HG03039 (cell line): ENCODE results near the gene TAOK2.
"Not testable (repeated sequence)": the region's sequence is repeated elsewhere in the genome, so short reads cannot be mapped to it uniquely, and the experiment has no call there.

ENCODE experiments used
- ATAC-seq: cut with Tn5 transposase; IDR thresholded peaks from one replicate; pipeline ENCODE4 v1.9.1; 2021; ENCODE audit warnings: mild to moderate bottlenecking, moderate library complexity; ENCODE audit not compliant: unreplicated experiment

Gene TAOK2

GRCh38 chr16:30002614-30003346 lies 29.1 kb downstream of the TAOK2 start:
- ATAC-seq = no peak

DNA sequence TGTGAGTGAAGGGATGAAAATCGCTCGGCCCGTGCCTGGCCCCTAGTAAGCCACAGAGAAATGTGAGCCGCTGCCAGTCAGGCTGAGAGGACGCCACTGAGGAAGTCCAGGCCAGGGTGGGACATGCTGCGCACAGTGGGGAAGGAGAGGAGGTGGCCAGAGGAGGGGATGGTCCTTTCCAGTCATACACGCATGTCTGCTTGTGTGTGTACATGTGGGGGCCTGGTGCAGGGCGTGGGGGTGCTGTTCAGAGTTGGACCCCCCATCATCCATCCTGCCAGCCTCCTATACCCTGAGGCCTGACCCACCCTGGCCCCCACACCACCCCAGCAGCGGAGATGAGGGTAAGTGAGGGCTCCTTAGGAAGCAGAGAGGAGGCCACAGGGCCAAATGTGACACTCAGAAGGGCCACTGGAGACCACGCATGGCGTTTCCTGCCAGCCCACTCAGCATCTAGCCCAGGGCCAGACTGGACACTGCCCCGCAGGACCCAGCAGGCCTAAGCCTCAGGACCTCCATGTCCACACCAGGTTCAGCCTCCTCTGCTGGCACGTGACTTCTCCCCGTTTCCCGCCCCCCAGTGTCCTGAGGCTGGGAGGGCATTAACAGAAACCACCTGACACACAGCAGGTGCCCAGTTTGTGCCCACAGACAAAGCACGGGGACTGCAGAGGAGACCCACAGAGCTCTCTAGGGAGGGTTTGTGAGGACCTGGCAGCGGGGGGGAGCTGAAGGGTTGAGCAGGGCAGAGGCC lies 30.2 kb downstream of the TAOK2 start:
- no peak for ATAC-seq

GRCh38 chr16:30004424-30004776 lies 30.7 kb downstream of the TAOK2 start:
- ATAC-seq = no peak

- no peak for ATAC-seq
Measured at GRCh38 chr16:30004811-30005242, 31.2 kb downstream of the TAOK2 start.

DNA sequence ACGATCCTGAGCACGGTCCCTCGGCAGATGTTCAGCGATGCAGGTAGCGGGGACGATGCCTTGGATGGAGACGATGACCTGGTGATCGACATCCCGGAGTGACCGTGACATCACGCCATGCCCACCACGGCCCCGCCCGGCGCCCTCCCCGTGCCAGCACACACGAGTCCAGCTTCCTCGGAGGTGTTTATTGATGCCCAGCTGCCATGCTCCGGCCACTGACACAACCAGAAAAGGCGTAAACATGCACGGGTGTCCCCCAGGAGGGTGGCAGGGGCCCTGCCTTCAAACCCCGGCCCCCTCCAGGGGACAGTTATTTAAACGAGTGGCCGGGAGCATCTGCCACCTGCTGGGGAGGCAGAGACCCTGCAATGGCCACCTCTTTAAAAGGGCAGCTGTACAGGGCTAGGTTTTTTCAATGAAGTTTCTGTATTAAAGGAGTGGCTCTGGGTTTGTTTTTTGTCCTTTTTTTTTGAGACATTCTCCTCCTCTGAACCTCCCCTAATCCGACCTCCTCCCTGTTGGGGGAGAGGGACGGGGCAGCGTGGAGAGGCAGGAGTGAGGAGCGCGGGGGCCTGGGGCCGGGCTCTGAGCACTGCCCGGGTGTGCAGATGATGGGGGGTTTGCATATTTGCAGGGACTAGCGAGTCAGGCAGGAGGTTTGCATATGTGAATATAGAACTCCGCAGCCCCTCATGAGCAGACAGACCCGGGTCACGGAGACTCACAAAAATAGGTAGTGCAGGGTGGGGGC lies 31.9 kb downstream of the TAOK2 start:
- no peak for ATAC-seq

DNA sequence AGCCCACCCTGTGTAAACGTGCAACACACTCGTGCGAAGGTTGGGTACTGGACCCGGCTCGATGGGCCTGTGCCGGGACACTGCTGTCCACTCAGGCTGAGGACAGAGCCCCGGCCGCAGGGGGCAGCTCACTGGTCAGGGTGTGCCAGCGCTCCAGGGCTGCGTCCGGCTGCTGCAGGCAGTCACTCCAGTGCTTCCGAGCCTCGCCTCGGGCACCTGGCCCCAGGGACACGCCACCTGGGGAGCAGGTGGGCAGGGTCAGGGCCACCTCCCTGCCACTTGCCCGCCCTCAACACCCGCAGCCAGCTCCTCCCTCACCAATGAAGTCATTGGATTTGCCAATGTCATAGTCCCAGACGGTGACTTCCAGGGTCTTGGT lies 32.4 kb downstream of the TAOK2 start:
- no peak for ATAC-seq

DNA sequence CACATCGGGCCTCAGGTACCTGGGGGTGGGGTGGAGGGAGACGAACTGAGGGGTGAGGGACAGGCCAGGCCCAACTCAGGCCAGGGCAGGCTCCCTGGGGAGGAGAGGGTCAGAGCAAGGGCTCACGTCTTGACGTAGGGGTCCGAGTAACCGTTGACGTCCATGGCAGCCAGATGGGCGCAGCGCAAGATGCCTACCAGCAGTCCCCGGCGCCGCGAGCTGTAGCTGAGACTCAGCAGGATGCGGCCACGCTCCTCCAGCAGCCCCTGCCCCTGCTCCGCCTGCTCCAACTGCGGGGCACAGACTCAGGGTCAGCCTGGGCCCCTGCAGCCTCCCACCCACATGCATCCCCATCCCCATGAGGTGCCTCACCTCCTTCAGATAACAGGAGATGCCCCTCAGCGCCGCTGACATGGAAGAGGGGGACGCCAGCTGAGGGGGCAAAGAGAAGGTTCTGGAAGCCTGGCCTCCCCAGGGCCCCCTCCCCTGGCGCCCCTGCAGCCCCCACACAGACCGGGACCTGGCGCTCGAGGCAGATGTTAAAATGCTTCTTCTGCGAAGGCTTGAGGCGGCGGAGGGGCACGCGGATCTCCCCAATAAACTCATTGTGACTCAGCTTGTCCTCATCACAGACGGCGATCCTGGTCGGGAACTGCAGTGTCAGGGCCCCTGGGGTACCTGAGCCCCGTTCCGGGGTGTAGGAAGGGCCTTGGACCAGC lies 33.1 kb downstream of the TAOK2 start:
- no peak for ATAC-seq

GRCh38 chr16:30007378-30007895 lies 33.8 kb downstream of the TAOK2 start:
- ATAC-seq = no peak

GRCh38 chr16:30009085-30009862 lies 35.6 kb downstream of the TAOK2 start:
- no peak for ATAC-seq

DNA sequence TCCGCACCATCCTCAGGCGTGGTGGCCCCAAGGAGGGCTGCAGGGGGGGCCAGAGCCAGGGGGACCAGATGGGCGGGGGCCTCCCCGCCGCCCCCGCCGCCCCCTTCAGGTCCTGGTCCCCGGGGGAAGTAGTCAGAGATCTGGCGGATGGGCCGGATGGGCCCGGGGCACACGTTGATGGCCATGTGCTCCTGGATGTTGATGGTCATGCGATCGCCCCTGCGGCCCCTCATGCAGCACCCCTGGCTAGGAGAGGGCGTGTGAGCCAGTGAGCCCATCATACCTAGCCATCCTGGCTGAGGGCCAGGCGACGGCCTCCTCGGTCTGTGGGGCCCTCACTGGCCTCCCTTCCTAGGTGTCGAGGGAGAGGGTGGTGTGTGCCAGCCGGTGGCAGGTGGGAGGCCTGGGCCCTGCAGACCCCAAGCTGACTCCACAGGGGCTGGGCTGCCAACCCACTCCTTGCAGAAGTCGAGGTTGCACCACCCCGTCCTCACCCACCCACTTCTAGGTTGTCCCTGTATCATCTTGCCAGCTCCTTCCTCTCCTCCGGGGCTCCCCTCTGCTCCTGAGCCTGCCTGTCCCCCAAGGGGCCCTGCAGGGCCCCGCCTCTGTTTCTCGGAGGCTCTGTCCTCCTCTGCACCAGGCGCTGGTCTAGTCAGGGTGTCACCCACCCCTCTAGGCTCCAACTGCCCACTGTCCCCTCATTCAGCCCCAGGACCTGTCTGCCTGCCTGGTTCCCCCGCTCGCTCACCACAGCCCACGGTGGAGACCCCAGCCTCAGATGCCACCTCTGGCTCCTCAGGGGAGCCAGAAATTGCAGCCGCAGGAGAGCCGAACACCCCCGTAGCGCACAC lies 36.5 kb downstream of the TAOK2 start:
- ATAC-seq = no peak

DNA sequence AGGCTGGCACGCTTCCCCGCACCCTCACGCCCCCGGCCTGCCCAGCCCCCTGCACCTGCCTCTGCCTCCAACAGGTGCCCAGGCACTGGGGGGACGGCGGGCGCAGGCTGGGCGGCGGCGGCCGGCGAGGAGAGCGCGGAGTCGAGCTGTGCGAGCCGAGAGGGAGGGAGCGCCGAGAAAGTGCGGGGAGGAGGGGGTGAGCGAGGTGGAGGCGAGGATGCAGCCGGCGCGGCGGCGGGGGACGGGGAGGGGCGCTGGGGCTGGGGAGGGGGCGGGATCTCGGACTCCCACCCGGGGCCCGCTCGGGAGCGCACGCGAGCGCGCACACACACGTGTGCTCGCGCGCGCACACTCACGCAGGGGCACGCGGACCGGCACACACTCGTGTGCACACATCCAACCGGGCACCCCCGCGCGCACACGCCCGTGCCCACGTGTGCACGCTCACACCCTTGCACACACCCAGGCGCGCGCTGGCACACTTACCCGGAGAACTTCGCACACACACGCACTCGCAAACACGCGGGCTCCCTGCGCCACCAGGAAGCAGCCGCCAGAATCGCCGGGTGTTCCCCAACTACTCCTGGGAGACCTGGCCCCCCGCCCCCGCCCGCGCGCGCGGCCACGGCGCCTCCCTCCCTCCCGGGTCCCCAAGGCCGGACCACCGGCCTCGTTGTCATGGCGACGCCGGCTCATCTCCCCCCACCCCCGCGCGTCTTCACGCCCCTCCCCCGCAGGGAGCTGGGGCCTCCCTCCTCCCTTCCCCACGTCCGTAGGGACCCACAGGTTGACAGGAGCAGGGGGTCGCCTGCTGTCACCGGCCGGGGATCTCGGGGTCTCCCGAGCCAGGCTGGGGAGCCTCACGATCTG lies 37.4 kb downstream of the TAOK2 start, which contains the start of gene DOC2A:
Gene DOC2A (minus strand): TSS at position 184 of the 870 bp plus-strand sequence. CDS start 805 bp downstream, outside the sequence.
- no peak for ATAC-seq

- ATAC-seq = no peak
Measured at GRCh38 chr16:30011714-30012504, 38.2 kb downstream of the TAOK2 start.

- ATAC-seq = not testable (repeated sequence)
Measured at GRCh38 chr16:30012598-30012997, 38.9 kb downstream of the TAOK2 start.

DNA sequence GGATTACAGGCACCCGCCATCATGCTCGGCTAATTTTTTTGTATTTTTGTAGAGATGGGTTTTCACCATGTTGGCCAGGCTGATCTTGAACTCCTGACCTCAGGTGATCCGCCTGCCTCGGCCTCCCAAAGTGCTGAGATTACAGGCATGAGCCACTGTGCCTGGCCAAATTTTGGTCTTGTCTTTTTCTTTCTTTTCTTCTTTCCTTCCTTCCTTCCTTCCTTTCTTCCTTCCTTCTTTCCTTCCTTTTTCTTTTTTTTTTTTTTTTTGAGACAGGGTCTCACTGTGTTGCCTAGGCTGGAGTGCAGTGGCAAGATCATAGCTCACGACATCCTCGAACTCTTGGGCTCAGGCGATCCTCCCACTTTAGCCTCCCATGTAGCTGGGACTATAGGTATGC lies 41.8 kb downstream of the TAOK2 start:
- ATAC-seq = not testable (repeated sequence)

DNA sequence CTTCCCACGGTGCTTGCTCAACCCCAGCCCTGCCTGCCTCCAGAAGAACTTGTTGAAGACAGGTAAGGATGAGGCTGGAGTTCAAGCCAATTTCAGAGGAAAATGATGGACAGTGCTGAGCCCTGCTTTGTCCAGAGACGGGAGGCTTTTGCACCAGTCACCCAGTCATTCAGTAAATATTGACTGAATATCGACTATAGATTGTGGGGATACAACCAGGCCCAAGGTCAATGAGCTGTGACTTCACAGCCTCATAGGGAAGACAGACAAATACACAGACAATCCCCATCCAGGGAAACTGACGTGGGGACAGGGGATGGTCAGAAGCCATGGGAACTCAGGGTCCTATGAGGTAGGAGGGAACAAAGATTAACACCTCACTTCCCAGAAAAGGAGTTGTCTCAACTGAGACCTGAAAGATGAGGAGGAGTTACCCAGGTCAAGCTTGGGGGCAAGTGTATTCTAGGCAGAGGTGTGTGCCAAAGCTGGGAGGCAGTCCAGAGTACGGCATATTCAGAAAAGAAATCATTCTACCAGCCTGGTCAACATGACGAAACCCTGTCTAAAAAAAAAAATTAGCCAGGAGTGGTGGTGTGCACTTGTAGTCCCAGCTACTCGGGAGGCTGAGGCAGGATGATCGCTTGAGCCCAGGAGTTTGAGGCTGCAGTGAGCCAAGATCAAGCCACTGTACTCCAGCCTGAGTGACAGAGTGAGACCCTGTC lies 43.0 kb downstream of the TAOK2 start:
- ATAC-seq = no peak

- no peak for ATAC-seq
Measured at GRCh38 chr16:30017277-30017656, 43.6 kb downstream of the TAOK2 start.

DNA sequence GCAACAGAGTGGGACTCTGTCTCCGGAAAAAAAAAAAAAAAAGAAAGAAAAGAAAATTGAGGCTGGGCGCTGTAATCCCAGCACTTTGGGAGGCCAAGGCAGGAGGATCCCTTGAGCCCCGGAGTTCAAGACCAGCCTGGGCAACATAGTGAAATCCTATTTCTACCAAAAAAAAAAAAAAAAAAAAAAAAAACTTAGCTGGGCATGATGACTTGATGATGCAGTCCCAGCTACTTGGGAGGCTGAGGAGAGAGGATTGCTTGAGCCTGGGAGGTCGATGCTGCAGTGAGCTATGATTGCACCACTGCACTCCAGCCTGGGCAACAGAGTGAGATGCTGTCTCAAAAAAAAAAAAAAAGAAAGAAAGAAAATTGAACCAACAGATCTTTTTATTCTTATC lies 44.3 kb downstream of the TAOK2 start:
- not testable (repeated sequence) for ATAC-seq
